CD8-positive, alpha-beta memory T cell (primary cell): ENCODE data around the gene APH1A. TPM values are rescaled to one million over a fixed set of nuclear protein-coding genes. Genes with fewer than 3 reads are reported as not detected.
A peak's percentile ranks its signal among the peaks of the same experiment; 100 is the strongest.

ENCODE experiments used
- CTCF ChIA-PET: fragments of 350-600 bp; sonication (Branson Sonifier 250); formaldehyde crosslinking; loops from one replicate; lab custom pipeline; 2021; ENCODE audit warnings: antibody characterized with exemption; lab: Charles Lee
- POLR2A ChIA-PET: fragments of 350-600 bp; sonication (Branson Sonifier 250); formaldehyde crosslinking; loops from one replicate; lab custom pipeline; 2021; ENCODE audit warnings: antibody characterized with exemption; lab: Charles Lee
- DNase-seq, 5 donors: peaks; one replicate each; pipeline versions ENCODE4 v3.0.0 to v3.0.0-alpha.2; 2020 to 2022; ENCODE audit warnings: mixed read lengths in 1 of 5
- H3K27ac ChIP-seq: one replicate; pipeline ENCODE4 v1.7.0; 2013; ENCODE audit warnings: low read depth, mild to moderate bottlenecking, low read length, moderate library complexity
- H3K27me3 ChIP-seq: 2 replicates; pipeline ENCODE4 v1.7.0; 2013; ENCODE audit warnings: low read length, mild to moderate bottlenecking; ENCODE audit not compliant: insufficient read depth, poor library complexity, severe bottlenecking
- H3K36me3 ChIP-seq: 2 replicates; pipeline ENCODE4 v1.7.0; 2013; ENCODE audit warnings: mild to moderate bottlenecking, low read length, moderate library complexity; ENCODE audit not compliant: insufficient read depth
- H3K4me1 ChIP-seq: 2 replicates; pipeline ENCODE4 v1.7.0; 2013; ENCODE audit warnings: mild to moderate bottlenecking, low read length, moderate library complexity; ENCODE audit not compliant: insufficient read depth
- H3K4me3 ChIP-seq: 2 replicates; pipeline ENCODE4 v1.7.0; 2013; ENCODE audit warnings: mild to moderate bottlenecking, low read length
- H3K9me3 ChIP-seq: 2 replicates; pipeline ENCODE4 v1.7.0; 2013; ENCODE audit warnings: mild to moderate bottlenecking, low read length
- H3K27ac Mint-ChIP-seq, 8 donors: one replicate each; pipeline ENCODE4 v1.8.0; 2020 to 2021; ENCODE audit warnings: mixed read lengths in 8 of 8, mild to moderate bottlenecking in 6 of 8, inconsistent platforms in 3 of 8, moderate library complexity in 3 of 8
- H3K27me3 Mint-ChIP-seq, 2 donors: one replicate each; pipeline ENCODE4 v1.8.0; 2020 to 2021; ENCODE audit warnings: mixed read lengths in 2 of 2, mild to moderate bottlenecking in 1 of 2, moderate library complexity in 1 of 2
- H3K36me3 Mint-ChIP-seq, 3 donors: one replicate each; pipeline ENCODE4 v1.8.0; 2020 to 2021; ENCODE audit warnings: mixed read lengths in 3 of 3, inconsistent platforms in 1 of 3, mild to moderate bottlenecking in 1 of 3
- H3K4me1 Mint-ChIP-seq, 3 donors: one replicate each; pipeline ENCODE4 v1.8.0; 2020 to 2021; ENCODE audit warnings: mixed read lengths in 3 of 3, inconsistent platforms in 1 of 3, mild to moderate bottlenecking in 1 of 3
- H3K4me3 Mint-ChIP-seq, 7 donors: one replicate each; pipeline ENCODE4 v1.8.0; 2020 to 2021; ENCODE audit warnings: mixed read lengths in 7 of 7, mild to moderate bottlenecking in 6 of 7, moderate library complexity in 4 of 7, inconsistent platforms in 2 of 7
- H3K9me3 Mint-ChIP-seq, 5 donors: one replicate each; pipeline ENCODE4 v1.8.0; 2020 to 2022; ENCODE audit warnings: mixed read lengths in 5 of 5, mild to moderate bottlenecking in 3 of 5, moderate library complexity in 2 of 5, inconsistent platforms in 1 of 5
- polyA plus RNA-seq: library from polyadenylated mRNA; unstranded; fragments of 300-500 nt; fragmentation: Illumina TruSeq; gene quantifications from one replicate; pipeline ENCODE4 v1.2.3, GENCODE V29; 2021
- total RNA-seq, 2 experiments: library from RNA; stranded (reverse); gene quantifications; one replicate each; pipeline ENCODE4 v1.2.3, GENCODE V29; 2021

The APH1A gene
- total and polyA plus RNA-seq, 3 experiments from 2014 or later, result 63.4 to 140 (median 139) TPM

GRCh38 chr1:150281221-150281757, 12.5 kb upstream of the APH1A start:
- Histone ChIP-seq H3K27me3 (no peaks in the 10 kb centered on the region), H3K4me3 (peak overlapping the region; percentile 67), H3K36me3 (no peaks in the 10 kb centered on the region), H3K4me1 (peaks cover 27% of the 10 kb centered on the region), H3K27ac (no peak overlapping the region), H3K9me3 (no peaks in the 10 kb centered on the region)
- Mint-ChIP-seq H3K27ac (peak overlapping the region; percentile 71 to 98 (median 94)), H3K9me3 (no peaks in the 10 kb centered on the region), H3K4me3 (peak overlapping the region; percentile 79 to 94 (median 87)), H3K36me3 (peaks cover 1 to 2% (median 1%) of the 10 kb centered on the region in 3 donors), H3K4me1 (peaks cover 25 to 31% (median 27%) of the 10 kb centered on the region in 3 donors), H3K27me3 (no peaks in the 10 kb centered on the region)
- POLR2A ChIA-PET, result interaction anchor here (1.0 to 1.3 kb wide), 2 partner anchors 12 to 82 kb away, joined by 5 to 12 read pairs; partner anchors contain the start of gene APH1A
- CTCF ChIA-PET, result interaction anchor here (0.9 to 1.3 kb wide), 7 partner anchors 10 to 83 kb away, joined by 3 to 11 read pairs (median 4); partner anchors contain the start of genes APH1A, CA14 and RPRD2
- DNase-seq, result peak; percentile 31 to 74 (median 48)

- Histone ChIP-seq H3K36me3 (no peaks in the 10 kb centered on the region), H3K9me3 (no peaks in the 10 kb centered on the region), H3K4me1 (peaks cover 27% of the 10 kb centered on the region), H3K27ac (no peak overlapping the region), H3K4me3 (no peak overlapping the region), H3K27me3 (no peaks in the 10 kb centered on the region)
- ChIA-PET POLR2A (no interaction called here), CTCF (interaction anchor here (1.0 to 3.0 kb wide), 3 partner anchors 11 to 24 kb away, joined by 4 to 8 read pairs (median 5); partner anchors contain the start of gene APH1A)
- H3K9me3 Mint-ChIP-seq, result no peaks in the 10 kb centered on the region
- peaks cover 1 to 4% (median 4%) of the 10 kb centered on the region in 3 donors for H3K36me3 Mint-ChIP-seq
- H3K27ac Mint-ChIP-seq, result peak overlapping the region in 3 of 8 donors; percentile 43 to 63 (median 49)
- DNase-seq, result no peak
- H3K4me1 Mint-ChIP-seq, result peaks cover 25 to 31% (median 27%) of the 10 kb centered on the region in 3 donors
- H3K27me3 Mint-ChIP-seq, result no peaks in the 10 kb centered on the region
- peak overlapping the region; percentile 9 to 94 (median 57) for H3K4me3 Mint-ChIP-seq
These were observed 11.4 kb upstream of the APH1A start for GRCh38 chr1:150280138-150280707.

GRCh38 chr1:150273311-150273710, 4.5 kb upstream of the APH1A start:
- ChIA-PET CTCF (interaction anchor here (0.8 to 6.5 kb wide), 3 partner anchors 11 to 17 kb away, joined by 3 to 32 read pairs (median 3); partner anchors contain the start of gene CA14), POLR2A (no interaction called here)
- Histone ChIP-seq H3K4me3 (no peak overlapping the region), H3K4me1 (peaks cover 8% of the 10 kb centered on the region), H3K36me3 (no peaks in the 10 kb centered on the region), H3K27ac (no peak overlapping the region), H3K9me3 (no peaks in the 10 kb centered on the region), H3K27me3 (no peaks in the 10 kb centered on the region)
- H3K27me3 Mint-ChIP-seq, result peaks cover 0 to 5% of the 10 kb centered on the region in 2 donors
- H3K36me3 Mint-ChIP-seq, result peaks cover 8 to 15% (median 10%) of the 10 kb centered on the region in 3 donors
- no peaks in the 10 kb centered on the region for H3K9me3 Mint-ChIP-seq
- no peak for DNase-seq
- H3K4me1 Mint-ChIP-seq, result peaks cover 8 to 16% (median 12%) of the 10 kb centered on the region in 3 donors
- no peak overlapping the region for H3K27ac Mint-ChIP-seq
- no peak overlapping the region for H3K4me3 Mint-ChIP-seq

- peaks cover 24 to 32% (median 30%) of the 10 kb centered on the region in 3 donors for H3K4me1 Mint-ChIP-seq
- no peak overlapping the region for H3K4me3 Mint-ChIP-seq
- H3K27ac Mint-ChIP-seq, result no peak overlapping the region
- Histone ChIP-seq H3K9me3 (no peaks in the 10 kb centered on the region), H3K27ac (no peak overlapping the region), H3K4me1 (peaks cover 24% of the 10 kb centered on the region), H3K4me3 (no peak overlapping the region), H3K27me3 (no peaks in the 10 kb centered on the region), H3K36me3 (peaks cover 6% of the 10 kb centered on the region)
- no peaks in the 10 kb centered on the region for H3K9me3 Mint-ChIP-seq
- H3K27me3 Mint-ChIP-seq, result peaks cover 0 to 5% of the 10 kb centered on the region in 2 donors
- CTCF ChIA-PET, result interaction anchor here (1.2 to 6.5 kb wide), 2 partner anchors 10 to 16 kb away, joined by 4 to 32 read pairs; partner anchors contain the start of gene CA14
- no peak for DNase-seq
- H3K36me3 Mint-ChIP-seq, result peaks cover 7 to 32% (median 12%) of the 10 kb centered on the region in 3 donors
- POLR2A ChIA-PET, result interaction anchor here (1.0 kb wide), 1 partner anchor 36 kb away, joined by 3 read pairs; no protein-coding TSS in a partner anchor
These were observed 2.6 kb upstream of the APH1A start for GRCh38 chr1:150271291-150271959.

- H3K4me1 ChIP-seq, result peaks cover 24% of the 10 kb centered on the region
- H3K4me1 Mint-ChIP-seq, result peaks cover 24 to 35% (median 32%) of the 10 kb centered on the region in 3 donors
- POLR2A ChIA-PET, result interaction anchor here (0.6 to 1.5 kb wide), 6 partner anchors 9 to 95 kb away, joined by 3 to 12 read pairs (median 4); partner anchors contain the start of genes CIART and RPRD2
- H3K4me3 ChIP-seq, result peak overlapping the region; percentile 77
- no peaks in the 10 kb centered on the region for H3K9me3 ChIP-seq
- DNase-seq, result no peak
- H3K27ac ChIP-seq, result peak overlapping the region; percentile 94
- H3K4me3 Mint-ChIP-seq, result peak overlapping the region; percentile 91 to 98 (median 93)
- peaks cover 4 to 51% (median 12%) of the 10 kb centered on the region in 3 donors for H3K36me3 Mint-ChIP-seq
- no peaks in the 10 kb centered on the region for H3K9me3 Mint-ChIP-seq
- peaks cover 0 to 5% of the 10 kb centered on the region in 2 donors for H3K27me3 Mint-ChIP-seq
- peaks cover 18% of the 10 kb centered on the region for H3K36me3 ChIP-seq
- H3K27me3 ChIP-seq, result no peaks in the 10 kb centered on the region
- H3K27ac Mint-ChIP-seq, result peak overlapping the region; percentile 88 to 100 (median 97)
- CTCF ChIA-PET, result interaction anchor here (1.2 to 6.5 kb wide), 3 partner anchors 10 to 14 kb away, joined by 4 to 32 read pairs (median 8); partner anchors contain the start of gene CA14
These were observed 635 bp upstream of the APH1A start for GRCh38 chr1:150269451-150269850.

- Histone ChIP-seq H3K4me1 (peaks cover 24% of the 10 kb centered on the region), H3K27ac (peak overlapping the region; percentile 94), H3K27me3 (no peaks in the 10 kb centered on the region), H3K36me3 (peaks cover 18% of the 10 kb centered on the region), H3K9me3 (no peaks in the 10 kb centered on the region), H3K4me3 (peak overlapping the region; percentile 77)
- Mint-ChIP-seq H3K9me3 (no peaks in the 10 kb centered on the region), H3K27me3 (peaks cover 0 to 5% of the 10 kb centered on the region in 2 donors), H3K4me1 (peaks cover 24 to 35% (median 32%) of the 10 kb centered on the region in 3 donors), H3K36me3 (peaks cover 0 to 50% (median 10%) of the 10 kb centered on the region in 3 donors), H3K27ac (peak overlapping the region; percentile 88 to 100 (median 97)), H3K4me3 (peak overlapping the region; percentile 91 to 98 (median 93))
- ChIA-PET POLR2A (interaction anchor here (0.6 to 1.5 kb wide), 3 partner anchors 27 to 96 kb away, joined by 3 to 11 read pairs (median 4); partner anchors contain the start of gene RPRD2), CTCF (interaction anchor here (0.8 to 6.5 kb wide), 4 partner anchors 8 to 30 kb away, joined by 3 to 32 read pairs (median 6); partner anchors contain the start of gene CA14)
- peak; percentile 16 to 70 (median 47) for DNase-seq
These were observed 494 bp downstream of the APH1A start for GRCh38 chr1:150268340-150268704.

GRCh38 chr1:150267896-150268295, 920 bp downstream of the APH1A start:
- Histone ChIP-seq H3K27me3 (no peaks in the 10 kb centered on the region), H3K36me3 (peaks cover 18% of the 10 kb centered on the region), H3K4me3 (peak overlapping the region; percentile 77), H3K9me3 (no peaks in the 10 kb centered on the region), H3K27ac (peak overlapping the region; percentile 94), H3K4me1 (peaks cover 24% of the 10 kb centered on the region)
- DNase-seq, result no peak
- peak overlapping the region; percentile 91 to 98 (median 93) for H3K4me3 Mint-ChIP-seq
- CTCF ChIA-PET, result interaction anchor here (6.5 kb wide), 1 partner anchor 12 kb away, joined by 32 read pairs; the partner anchor contains the start of gene CA14
- POLR2A ChIA-PET, result no interaction called here
- peak overlapping the region; percentile 88 to 100 (median 97) for H3K27ac Mint-ChIP-seq
- H3K27me3 Mint-ChIP-seq, result peaks cover 0 to 5% of the 10 kb centered on the region in 2 donors
- peaks cover 24 to 35% (median 32%) of the 10 kb centered on the region in 3 donors for H3K4me1 Mint-ChIP-seq
- H3K36me3 Mint-ChIP-seq, result peaks cover 0 to 50% (median 10%) of the 10 kb centered on the region in 3 donors
- H3K9me3 Mint-ChIP-seq, result no peaks in the 10 kb centered on the region
